T-cell (primary cell): ENCODE data around the gene TSR2. TPM values are rescaled to one million over a fixed set of nuclear protein-coding genes. Genes with fewer than 3 reads are reported as not detected.

ENCODE experiments used
- ATAC-seq, 4 experiments: fragments of 200-7000 bp in 3 of 4; fragments of 150-1000 bp in 1 of 4; cut with Tn5 transposase; replicated peaks in 1 of 4; 1 replicate in 3 of 4; 2 replicates in 1 of 4; pipeline ENCODE4 v1.10.0; 2021; ENCODE audit warnings: moderate library complexity in 3 of 4, mild to moderate bottlenecking in 2 of 4, moderate number of reproducible peaks in 1 of 4
- CTCF ChIA-PET, 2 donors: fragments of 300-600 bp; sonication (Branson Sonifier 250); formaldehyde crosslinking; loops; one replicate each; lab custom pipeline; 2022; ENCODE audit warnings: antibody characterized with exemption in 2 of 2; lab: Charles Lee
- POLR2A ChIA-PET, 2 donors: fragments of 300-600 bp; sonication (Branson Sonifier 250); formaldehyde crosslinking; loops; one replicate each; lab custom pipeline; 2022; ENCODE audit warnings: antibody characterized with exemption in 2 of 2; lab: Charles Lee
- DNase-seq, 35 experiments: peaks; one replicate each; pipeline versions ENCODE4 v3.0.0 to v3.0.0-alpha.2; 2013 to 2023
- H3K27ac ChIP-seq: one replicate; pipeline ENCODE4 v1.5.1; 2013; ENCODE audit warnings: low read length
- H3K27me3 ChIP-seq, 2 experiments: replicated peaks in 1 of 2; 1 replicate in 1 of 2; 2 replicates in 1 of 2; pipeline versions ENCODE4 v1.6.1 to v1.7.0; 2013; ENCODE audit warnings: low read length in 1 of 2, mixed read lengths in 1 of 2; ENCODE audit not compliant: control insufficient read depth in 2 of 2, insufficient read depth in 2 of 2; ENCODE audit errors: extremely low read depth in 1 of 2
- H3K36me3 ChIP-seq, 2 donors: 1 replicate in 1 of 2; 2 replicates in 1 of 2; pipeline versions ENCODE4 v1.6.1 to v1.7.0; 2013; ENCODE audit warnings: low read length in 1 of 2; ENCODE audit not compliant: control insufficient read depth in 2 of 2, insufficient read depth in 1 of 2; ENCODE audit errors: extremely low read depth in 1 of 2
- H3K4me1 ChIP-seq, 2 experiments: 1 replicate in 1 of 2; 2 replicates in 1 of 2; pipeline versions ENCODE4 v1.6.1 to v1.7.0; 2013; ENCODE audit warnings: low read length in 2 of 2, mixed read lengths in 1 of 2; ENCODE audit not compliant: insufficient read depth in 2 of 2, control insufficient read depth in 1 of 2; ENCODE audit errors: extremely low read depth in 1 of 2
- H3K4me3 ChIP-seq, 2 donors: 1 replicate in 1 of 2; 2 replicates in 1 of 2; pipeline versions ENCODE4 v1.5.1 to v1.7.0; 2013; ENCODE audit warnings: mild to moderate bottlenecking in 2 of 2, low read length in 1 of 2, moderate library complexity in 1 of 2; ENCODE audit not compliant: control insufficient read depth in 1 of 2; ENCODE audit errors: extremely low read depth in 1 of 2
- H3K9me3 ChIP-seq: 2 replicates; pipeline ENCODE4 v1.7.0; 2013
- H3K27ac Mint-ChIP-seq, 2 donors: one replicate each; pipeline ENCODE4 v1.8.0; 2020 to 2021; ENCODE audit warnings: mild to moderate bottlenecking in 2 of 2, mixed read lengths in 2 of 2
- H3K27me3 Mint-ChIP-seq, 2 donors: one replicate each; pipeline ENCODE4 v1.8.0; 2021 to 2022; ENCODE audit warnings: mixed read lengths in 2 of 2
- H3K36me3 Mint-ChIP-seq: one replicate; pipeline ENCODE4 v1.8.0; 2021; ENCODE audit warnings: mixed read lengths
- H3K4me1 Mint-ChIP-seq, 3 donors: one replicate each; pipeline ENCODE4 v1.8.0; 2020 to 2022; ENCODE audit warnings: mixed read lengths in 3 of 3, mild to moderate bottlenecking in 1 of 3
- H3K4me3 Mint-ChIP-seq, 3 donors: one replicate each; pipeline ENCODE4 v1.8.0; 2020 to 2022; ENCODE audit warnings: mild to moderate bottlenecking in 3 of 3, mixed read lengths in 3 of 3, moderate library complexity in 3 of 3
- H3K9me3 Mint-ChIP-seq, 3 donors: one replicate each; pipeline ENCODE4 v1.8.0; 2020 to 2022; ENCODE audit warnings: mixed read lengths in 3 of 3
- WGBS: methylation state at CpG from one replicate; pipeline ENCODE4 v1.1.5; 2013; ENCODE audit warnings: missing lambda C conversion rate; ENCODE audit not compliant: insufficient coverage; 5-methylcytosine and 5-hydroxymethylcytosine counted together
- total RNA-seq, 35 experiments: library from RNA in 6 of 35; stranded (reverse) in 6 of 35; fragments of 120-200 nt in 1 of 35; gene quantifications; one replicate each; pipeline versions ENCODE4 v1.2.1 to v1.2.4 and lab custom pipeline; 2013 to 2026

TSR2 gene
- total RNA-seq, 5 donors from 2014 or later (not counting 1 experiment from before 2014, with no cell fraction given) = 39.5 to 42.3 (median 39.7) TPM

DNA sequence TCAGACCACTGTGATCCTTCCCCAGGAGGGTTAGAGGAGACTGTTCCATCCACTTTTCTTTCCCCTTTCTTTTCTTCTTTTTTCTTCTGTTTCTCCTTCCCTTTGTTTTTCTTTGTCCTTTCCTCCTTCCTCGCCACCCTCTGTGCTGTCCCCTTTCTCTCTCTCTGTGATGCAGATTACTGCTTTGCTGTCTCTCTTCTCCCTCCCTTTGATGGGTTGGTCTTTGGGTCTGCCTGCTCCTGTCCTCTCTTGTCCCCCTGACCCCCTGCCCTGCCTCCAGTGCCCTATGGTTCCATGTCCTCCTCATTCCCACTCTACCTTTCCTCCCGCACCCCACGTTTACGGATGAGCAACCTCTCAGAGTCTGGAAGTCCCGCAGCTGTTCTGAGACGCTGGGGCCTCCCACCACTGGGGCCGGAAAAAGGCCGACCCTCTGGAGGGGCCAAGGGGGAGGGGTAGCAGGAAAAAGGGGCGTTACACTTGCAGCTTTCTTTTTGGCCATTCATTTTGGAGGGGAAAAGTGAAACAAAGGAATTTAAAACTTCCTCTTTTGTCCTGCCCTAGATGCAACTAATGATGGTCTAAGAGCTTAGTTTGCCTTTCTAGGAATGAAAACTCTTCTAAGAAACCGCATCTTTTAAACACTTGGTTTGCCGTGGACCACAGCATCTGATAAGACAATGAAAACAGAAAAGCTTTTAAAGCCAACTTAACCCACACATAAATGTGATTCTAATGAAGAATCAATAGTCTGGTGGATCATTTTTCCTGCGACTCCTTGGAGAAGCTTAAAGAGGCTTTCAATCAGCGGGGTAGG is 24.5 kb upstream of the TSR2 start:
- no peaks in the 10 kb centered on the region for H3K9me3 Mint-ChIP-seq
- DNase-seq (peak in 1 of 35 experiments; percentile 8), ATAC-seq (no peak)
- POLR2A ChIA-PET = no interaction called here
- no peaks in the 10 kb centered on the region for H3K9me3 ChIP-seq
- no peaks in the 10 kb centered on the region for H3K36me3 ChIP-seq
- CTCF ChIA-PET = interaction anchor here in 1 of 2 donors (0.8 kb wide), 1 partner anchor 1498 kb away, joined by 3 read pairs; no protein-coding TSS in a partner anchor
- H3K4me1 Mint-ChIP-seq = peaks cover 4 to 13% (median 12%) of the 10 kb centered on the region in 3 donors
- H3K4me1 ChIP-seq = peaks cover 0 to 4% of the 10 kb centered on the region in 2 experiments
- H3K27ac ChIP-seq = no peak overlapping the region
- H3K36me3 Mint-ChIP-seq = no peaks in the 10 kb centered on the region
- H3K27ac Mint-ChIP-seq = no peak overlapping the region
- no CpG with 5 or more reads among the region's 13 CpGs for WGBS
- H3K4me3 Mint-ChIP-seq = no peak overlapping the region
- peaks cover 28 to 39% of the 10 kb centered on the region in 2 donors for H3K27me3 Mint-ChIP-seq
- peaks cover 0 to 24% of the 10 kb centered on the region in 2 experiments for H3K27me3 ChIP-seq
- no peak overlapping the region for H3K4me3 ChIP-seq

DNA sequence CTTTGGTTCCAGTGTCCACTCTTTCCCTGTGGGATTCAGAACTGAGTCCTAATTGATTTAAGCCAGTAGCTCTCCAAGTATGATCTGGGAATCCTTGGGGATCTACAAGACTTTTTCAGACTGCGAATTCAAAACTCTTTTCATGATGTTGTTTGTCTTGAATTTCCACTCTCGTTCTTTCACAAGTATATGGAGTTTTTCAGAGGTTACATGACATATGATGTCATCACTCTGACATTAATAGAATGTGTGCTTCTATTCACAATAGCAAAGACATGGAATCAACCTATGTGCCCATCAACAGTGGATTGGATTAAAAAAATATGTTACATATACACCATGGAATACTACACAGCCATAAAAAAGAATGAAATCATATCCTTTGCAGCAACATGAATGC is 23.2 kb upstream of the TSR2 start:
- H3K9me3 ChIP-seq = no peaks in the 10 kb centered on the region
- no CpG with 5 or more reads among the region's 2 CpGs for WGBS
- H3K4me1 ChIP-seq = peaks cover 0 to 4% of the 10 kb centered on the region in 2 experiments
- Mint-ChIP-seq H3K27ac (no peak overlapping the region), H3K27me3 (peaks cover 28 to 39% of the 10 kb centered on the region in 2 donors), H3K9me3 (no peaks in the 10 kb centered on the region), H3K4me3 (no peak overlapping the region), H3K4me1 (peaks cover 4 to 13% (median 12%) of the 10 kb centered on the region in 3 donors), H3K36me3 (no peaks in the 10 kb centered on the region)
- POLR2A ChIA-PET = no interaction called here
- no peak overlapping the region for H3K27ac ChIP-seq
- CTCF ChIA-PET = no interaction called here
- no peaks in the 10 kb centered on the region for H3K36me3 ChIP-seq
- H3K4me3 ChIP-seq = no peak overlapping the region
- ATAC-seq (no peak), DNase-seq (no peak)
- H3K27me3 ChIP-seq = peaks cover 0 to 26% of the 10 kb centered on the region in 2 experiments

DNA sequence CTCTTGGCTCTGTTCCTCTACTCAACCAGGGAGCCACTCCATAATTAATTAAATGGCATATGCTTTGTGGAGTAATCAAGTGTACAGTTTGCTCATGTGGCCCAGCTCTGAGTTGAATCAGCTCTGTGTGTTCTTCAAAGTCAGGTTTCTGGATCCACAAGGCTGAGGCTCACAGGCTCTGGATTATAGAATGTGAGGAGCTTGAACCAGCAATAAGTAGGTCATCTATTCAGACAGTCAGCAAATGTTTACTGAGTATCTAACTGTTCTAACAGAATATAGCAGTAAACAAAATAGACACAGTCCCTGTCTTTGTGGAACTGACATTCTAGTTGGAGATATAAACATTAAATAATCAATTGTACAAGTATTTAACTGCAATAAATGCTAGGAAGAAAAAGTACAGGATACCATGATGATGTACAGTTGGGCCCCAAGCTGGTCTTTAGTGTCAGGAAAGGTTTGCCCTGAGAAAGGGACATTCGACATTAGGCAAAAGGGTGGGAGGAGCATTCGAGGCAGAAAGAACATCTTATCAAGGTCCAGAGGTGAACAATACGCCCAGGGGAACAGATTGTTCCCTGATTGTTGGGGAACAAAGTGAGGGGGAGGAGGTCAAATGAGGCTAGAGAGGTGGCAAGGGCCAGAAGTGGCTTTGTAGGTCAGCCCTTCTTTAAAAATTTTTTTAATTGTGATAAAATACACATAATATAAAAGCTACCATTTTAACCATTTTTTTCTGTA is 20.5 kb upstream of the TSR2 start:
- DNase-seq (no peak), ATAC-seq (no peak)
- WGBS = no CpG with 5 or more reads among the region's 3 CpGs
- CTCF ChIA-PET = no interaction called here
- H3K27ac ChIP-seq = no peak overlapping the region
- no peak overlapping the region for H3K4me3 Mint-ChIP-seq
- H3K36me3 ChIP-seq = no peaks in the 10 kb centered on the region
- no peaks in the 10 kb centered on the region for H3K36me3 Mint-ChIP-seq
- peaks cover 0 to 19% of the 10 kb centered on the region in 2 experiments for H3K27me3 ChIP-seq
- H3K27me3 Mint-ChIP-seq = peaks cover 32 to 38% of the 10 kb centered on the region in 2 donors
- POLR2A ChIA-PET = no interaction called here
- no peak overlapping the region for H3K27ac Mint-ChIP-seq
- H3K4me1 ChIP-seq = peaks cover 0 to 4% of the 10 kb centered on the region in 2 experiments
- H3K9me3 ChIP-seq = no peaks in the 10 kb centered on the region
- peaks cover 4 to 13% (median 8%) of the 10 kb centered on the region in 3 donors for H3K4me1 Mint-ChIP-seq
- no peak overlapping the region for H3K4me3 ChIP-seq
- H3K9me3 Mint-ChIP-seq = no peaks in the 10 kb centered on the region

DNA sequence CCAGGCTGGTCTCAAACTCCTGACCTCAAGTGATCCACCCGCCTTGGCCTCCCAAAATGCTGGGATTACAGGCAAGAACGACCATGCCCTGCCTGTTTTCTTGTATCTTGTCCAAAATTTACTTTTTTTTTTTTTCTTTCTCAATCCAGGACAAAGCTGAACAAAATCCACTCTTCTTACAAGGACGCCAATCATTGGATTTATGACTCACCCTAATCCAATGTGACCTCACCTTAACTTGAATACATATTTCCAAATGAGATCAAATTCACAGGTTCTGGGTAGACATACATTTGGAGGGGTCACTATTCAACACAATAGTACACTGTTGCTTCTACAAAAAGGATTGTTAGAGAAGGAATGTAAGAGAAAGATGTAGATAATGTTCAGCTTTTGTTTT is 18.0 kb upstream of the TSR2 start:
- POLR2A ChIA-PET = no interaction called here
- Mint-ChIP-seq H3K36me3 (no peaks in the 10 kb centered on the region), H3K4me1 (no peaks in the 10 kb centered on the region), H3K27ac (no peak overlapping the region), H3K27me3 (peaks cover 22 to 24% of the 10 kb centered on the region in 2 donors), H3K4me3 (no peak overlapping the region), H3K9me3 (no peaks in the 10 kb centered on the region)
- no peak overlapping the region for H3K27ac ChIP-seq
- no peaks in the 10 kb centered on the region for H3K36me3 ChIP-seq
- no peaks in the 10 kb centered on the region for H3K9me3 ChIP-seq
- H3K27me3 ChIP-seq = peaks cover 0 to 9% of the 10 kb centered on the region in 2 experiments
- no peak for ATAC-seq
- no peaks in the 10 kb centered on the region for H3K4me1 ChIP-seq
- WGBS = 80% methylated on average over 2 of the region's 3 CpGs
- H3K4me3 ChIP-seq = no peak overlapping the region
- no peak for DNase-seq
- CTCF ChIA-PET = no interaction called here

DNA sequence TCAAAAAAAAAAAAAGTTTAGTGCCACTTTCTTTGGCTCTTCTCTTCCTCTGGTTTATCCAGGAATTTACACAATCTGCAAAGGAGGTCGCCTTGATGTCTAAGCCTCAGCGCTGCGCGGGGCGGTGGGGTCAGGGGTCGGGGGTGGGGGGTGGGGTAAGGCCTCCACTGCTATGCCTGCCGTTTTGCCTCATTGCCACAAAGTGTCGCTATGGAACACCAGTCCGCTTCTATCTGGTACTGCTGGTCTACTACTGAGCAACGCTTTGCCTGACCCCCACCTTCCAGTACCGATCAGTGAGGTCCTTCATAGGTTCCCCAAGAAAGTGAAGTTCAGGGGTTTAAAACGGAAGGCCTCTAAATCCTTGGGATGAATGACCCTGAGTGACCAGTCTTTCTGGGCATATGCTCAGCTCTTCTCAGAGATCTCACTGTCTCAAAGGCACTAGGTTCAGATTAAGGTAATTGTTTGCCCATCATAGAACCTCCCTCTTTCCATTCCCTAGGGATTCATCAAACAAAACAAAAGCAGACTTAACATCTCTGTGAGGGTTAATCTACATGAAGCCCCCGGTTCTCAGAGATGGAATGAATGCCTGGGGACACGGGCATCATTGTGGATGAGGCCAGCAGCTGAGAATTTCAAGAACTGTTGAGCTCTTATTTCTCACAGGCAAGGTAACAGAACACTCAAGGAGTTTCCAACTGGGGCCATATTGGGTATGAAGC is 16.9 kb upstream of the TSR2 start:
- H3K36me3 ChIP-seq = no peaks in the 10 kb centered on the region
- H3K9me3 ChIP-seq = no peaks in the 10 kb centered on the region
- Mint-ChIP-seq H3K27ac (no peak overlapping the region), H3K4me3 (no peak overlapping the region), H3K9me3 (no peaks in the 10 kb centered on the region), H3K27me3 (peaks cover 18 to 23% of the 10 kb centered on the region in 2 donors), H3K36me3 (no peaks in the 10 kb centered on the region), H3K4me1 (no peaks in the 10 kb centered on the region)
- CTCF ChIA-PET = no interaction called here
- no peak overlapping the region for H3K27ac ChIP-seq
- no CpG with 5 or more reads among the region's 14 CpGs for WGBS
- no peak for ATAC-seq
- peaks cover 0 to 5% of the 10 kb centered on the region in 2 experiments for H3K27me3 ChIP-seq
- DNase-seq = peak in 1 of 35 experiments; percentile 21
- POLR2A ChIA-PET = no interaction called here
- H3K4me3 ChIP-seq = no peak overlapping the region
- no peaks in the 10 kb centered on the region for H3K4me1 ChIP-seq

DNA sequence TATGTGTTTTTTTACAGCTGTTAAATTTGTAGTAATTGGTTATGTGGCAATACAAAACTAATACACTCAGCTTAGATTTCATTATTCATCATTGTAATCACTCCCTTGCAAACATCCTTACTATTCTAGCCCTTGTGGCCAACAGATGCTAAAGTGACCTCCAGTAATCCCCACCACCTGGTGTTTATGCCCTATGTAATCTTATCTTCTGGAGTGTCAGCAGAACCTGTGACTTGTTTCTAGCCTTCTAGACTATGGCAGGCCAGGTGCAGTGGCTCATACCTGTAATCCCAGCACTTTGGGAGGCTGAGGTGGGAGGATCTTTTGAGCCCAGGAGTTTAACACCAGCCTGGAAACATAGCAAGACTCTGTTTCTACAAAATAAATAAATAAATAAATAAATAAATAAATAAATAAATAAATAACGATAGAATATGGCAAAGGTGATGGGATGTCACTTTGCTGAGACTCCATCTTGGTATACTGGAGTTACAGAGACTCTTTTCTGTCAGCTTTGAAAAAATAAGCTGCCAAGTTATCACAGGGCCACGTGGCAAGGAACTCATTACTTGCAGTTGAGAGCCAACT is 12.3 kb upstream of the TSR2 start:
- CTCF ChIA-PET = interaction anchor here in 1 of 2 donors (0.7 kb wide), 1 partner anchor 1088 kb away, joined by 3 read pairs; no protein-coding TSS in a partner anchor
- Histone ChIP-seq H3K9me3 (no peaks in the 10 kb centered on the region), H3K4me3 (no peak overlapping the region), H3K27me3 (no peaks in the 10 kb centered on the region), H3K4me1 (no peaks in the 10 kb centered on the region), H3K36me3 (no peaks in the 10 kb centered on the region), H3K27ac (no peak overlapping the region)
- ATAC-seq (no peak), DNase-seq (no peak)
- Mint-ChIP-seq H3K9me3 (no peaks in the 10 kb centered on the region), H3K36me3 (no peaks in the 10 kb centered on the region), H3K27ac (no peak overlapping the region), H3K4me3 (no peak overlapping the region), H3K27me3 (peaks cover 4 to 9% of the 10 kb centered on the region in 2 donors), H3K4me1 (no peaks in the 10 kb centered on the region)
- POLR2A ChIA-PET = no interaction called here
- WGBS = no CpG with 5 or more reads among the region's 2 CpGs
